Measurements from ENCODE around the gene ZBTB46.
A peak's percentile ranks its signal among the peaks of the same experiment; 100 is the strongest.

Gene ZBTB46

GRCh38 chr20:63706027-63706695 is 124.9 kb downstream of the ZBTB46 start:
- peak overlapping the region; percentile 49 for H3K4ac ChIP-seq (ENCODE audit: low read depth, low read length)
- H4K12ac ChIP-seq (ENCODE audit: low read depth, low read length): no peak overlapping the region
- no peak overlapping the region for H4K8ac ChIP-seq (ENCODE audit: low read depth, low read length)
- peak overlapping the region; percentile 91 for H3K4me2 ChIP-seq (ENCODE audit: low read length)
- H2BK12ac ChIP-seq (ENCODE audit: low read length): no peak overlapping the region
- H3K4me3 ChIP-seq (ENCODE audit: low read depth, low read length): no peak overlapping the region
- H4K91ac ChIP-seq (ENCODE audit: low read depth, low read length): no peak overlapping the region
- DNase-seq: no peak
- peak overlapping the region; percentile 10 for H3K9ac ChIP-seq (ENCODE audit: low read length)
- peaks cover 7 to 10% of the 10 kb centered on the region in 2 experiments for H3K4me1 ChIP-seq (ENCODE audit: control insufficient read depth in 1 of 2, insufficient read depth in 2 of 2, low read length in 2 of 2)
- no peak overlapping the region for H2BK120ac ChIP-seq (ENCODE audit: insufficient read depth, low read length, poor library complexity)
- H3K27me3 ChIP-seq (ENCODE audit: insufficient read depth, low read length): no peaks in the 10 kb centered on the region
- H2AK5ac ChIP-seq (ENCODE audit: low read length): no peak overlapping the region
- peaks cover 44 to 46% of the 10 kb centered on the region in 2 experiments for H3K36me3 ChIP-seq (ENCODE audit: control insufficient read depth in 1 of 2, insufficient read depth in 2 of 2, low read length in 2 of 2)
- H3K27ac ChIP-seq (ENCODE audit: low read depth, low read length): no peak overlapping the region
- H3K9me3 ChIP-seq (ENCODE audit: insufficient read depth, low read depth, low read length): peaks cover 3% of the 10 kb centered on the region
- WGBS (ENCODE audit: extremely low coverage, insufficient coverage, insufficient read length): no CpG with 5 or more reads among the region's 12 CpGs
- no peak overlapping the region for H2AFZ ChIP-seq (ENCODE audit: insufficient read depth, low read length, poor library complexity)
- peaks cover 20% of the 10 kb centered on the region for H3K79me2 ChIP-seq (ENCODE audit: control insufficient read depth, insufficient read depth, low read length, poor library complexity)
- H3K18ac ChIP-seq (ENCODE audit: low read length): no peak overlapping the region
- H3K14ac ChIP-seq (ENCODE audit: low read length): no peak overlapping the region
- no peak overlapping the region for H3K23ac ChIP-seq (ENCODE audit: low read length)
- no peak overlapping the region for H2BK5ac ChIP-seq (ENCODE audit: low read depth, low read length, poor library complexity)
- peaks cover 6% of the 10 kb centered on the region for H3K79me1 ChIP-seq (ENCODE audit: low read length)

- no peak overlapping the region for H3K4ac ChIP-seq (ENCODE audit: low read depth, low read length)
- H3K4me1 ChIP-seq (ENCODE audit: control insufficient read depth in 1 of 2, insufficient read depth in 2 of 2, low read length in 2 of 2): peaks cover 7 to 10% of the 10 kb centered on the region in 2 experiments
- peaks cover 6% of the 10 kb centered on the region for H3K79me1 ChIP-seq (ENCODE audit: low read length)
- no peak overlapping the region for H3K27ac ChIP-seq (ENCODE audit: low read depth, low read length)
- no peak overlapping the region for H3K14ac ChIP-seq (ENCODE audit: low read length)
- H3K18ac ChIP-seq (ENCODE audit: low read length): no peak overlapping the region
- no peak overlapping the region for H4K91ac ChIP-seq (ENCODE audit: low read depth, low read length)
- no peak overlapping the region for H2BK120ac ChIP-seq (ENCODE audit: insufficient read depth, low read length, poor library complexity)
- H3K9me3 ChIP-seq (ENCODE audit: insufficient read depth, low read depth, low read length): peaks cover 3% of the 10 kb centered on the region
- no peak overlapping the region for H2AFZ ChIP-seq (ENCODE audit: insufficient read depth, low read length, poor library complexity)
- H2BK12ac ChIP-seq (ENCODE audit: low read length): no peak overlapping the region
- DNase-seq: no peak
- H3K4me2 ChIP-seq (ENCODE audit: low read length): no peak overlapping the region
- peaks cover 20% of the 10 kb centered on the region for H3K79me2 ChIP-seq (ENCODE audit: control insufficient read depth, insufficient read depth, low read length, poor library complexity)
- no CpG with 5 or more reads among the region's 8 CpGs for WGBS (ENCODE audit: extremely low coverage, insufficient coverage, insufficient read length)
- H2AK5ac ChIP-seq (ENCODE audit: low read length): no peak overlapping the region
- no peak overlapping the region for H4K12ac ChIP-seq (ENCODE audit: low read depth, low read length)
- no peak overlapping the region for H3K4me3 ChIP-seq (ENCODE audit: low read depth, low read length)
- no peak overlapping the region for H3K23ac ChIP-seq (ENCODE audit: low read length)
- H3K9ac ChIP-seq (ENCODE audit: low read length): no peak overlapping the region
- peaks cover 41 to 43% of the 10 kb centered on the region in 2 experiments for H3K36me3 ChIP-seq (ENCODE audit: control insufficient read depth in 1 of 2, insufficient read depth in 2 of 2, low read length in 2 of 2)
- no peak overlapping the region for H2BK5ac ChIP-seq (ENCODE audit: low read depth, low read length, poor library complexity)
- H4K8ac ChIP-seq (ENCODE audit: low read depth, low read length): no peak overlapping the region
- H3K27me3 ChIP-seq (ENCODE audit: insufficient read depth, low read length): no peaks in the 10 kb centered on the region
Observed at GRCh38 chr20:63705232-63706026, 125.6 kb downstream of the ZBTB46 start.

- Histone ChIP-seq H3K18ac (ENCODE audit: low read length) (no peak overlapping the region), H4K8ac (ENCODE audit: low read depth, low read length) (no peak overlapping the region), H2AK5ac (ENCODE audit: low read length) (no peak overlapping the region), H3K4me3 (ENCODE audit: low read depth, low read length) (no peak overlapping the region), H3K27me3 (ENCODE audit: insufficient read depth, low read length) (no peaks in the 10 kb centered on the region), H2BK5ac (ENCODE audit: low read depth, low read length, poor library complexity) (no peak overlapping the region), H3K36me3 (ENCODE audit: control insufficient read depth in 1 of 2, insufficient read depth in 2 of 2, low read length in 2 of 2) (peaks cover 41 to 43% of the 10 kb centered on the region in 2 experiments), H3K14ac (ENCODE audit: low read length) (no peak overlapping the region), H3K79me2 (ENCODE audit: control insufficient read depth, insufficient read depth, low read length, poor library complexity) (peaks cover 20% of the 10 kb centered on the region), H3K9ac (ENCODE audit: low read length) (no peak overlapping the region), H3K79me1 (ENCODE audit: low read length) (peaks cover 6% of the 10 kb centered on the region), H2BK12ac (ENCODE audit: low read length) (no peak overlapping the region), H3K27ac (ENCODE audit: low read depth, low read length) (no peak overlapping the region), H3K4me1 (ENCODE audit: control insufficient read depth in 1 of 2, insufficient read depth in 2 of 2, low read length in 2 of 2) (peaks cover 8 to 10% of the 10 kb centered on the region in 2 experiments), H3K9me3 (ENCODE audit: insufficient read depth, low read depth, low read length) (peaks cover 3% of the 10 kb centered on the region), H2AFZ (ENCODE audit: insufficient read depth, low read length, poor library complexity) (no peak overlapping the region), H3K23ac (ENCODE audit: low read length) (no peak overlapping the region), H4K12ac (ENCODE audit: low read depth, low read length) (no peak overlapping the region), H2BK120ac (ENCODE audit: insufficient read depth, low read length, poor library complexity) (no peak overlapping the region), H3K4ac (ENCODE audit: low read depth, low read length) (no peak overlapping the region), H4K91ac (ENCODE audit: low read depth, low read length) (no peak overlapping the region), H3K4me2 (ENCODE audit: low read length) (no peak overlapping the region)
- DNase-seq: no peak
- WGBS (ENCODE audit: extremely low coverage, insufficient coverage, insufficient read length): no CpG with 5 or more reads among the region's 6 CpGs
Observed at GRCh38 chr20:63704749-63705117, 126.3 kb downstream of the ZBTB46 start.

GRCh38 chr20:63703976-63704748 is 126.9 kb downstream of the ZBTB46 start:
- H4K8ac ChIP-seq (ENCODE audit: low read depth, low read length): no peak overlapping the region
- H3K36me3 ChIP-seq (ENCODE audit: control insufficient read depth in 1 of 2, insufficient read depth in 2 of 2, low read length in 2 of 2): peaks cover 37 to 39% of the 10 kb centered on the region in 2 experiments
- no peak overlapping the region for H4K91ac ChIP-seq (ENCODE audit: low read depth, low read length)
- H3K4ac ChIP-seq (ENCODE audit: low read depth, low read length): no peak overlapping the region
- peaks cover 6% of the 10 kb centered on the region for H3K79me1 ChIP-seq (ENCODE audit: low read length)
- peaks cover 3% of the 10 kb centered on the region for H3K9me3 ChIP-seq (ENCODE audit: insufficient read depth, low read depth, low read length)
- H2BK5ac ChIP-seq (ENCODE audit: low read depth, low read length, poor library complexity): no peak overlapping the region
- no peak overlapping the region for H2BK12ac ChIP-seq (ENCODE audit: low read length)
- no peak overlapping the region for H3K23ac ChIP-seq (ENCODE audit: low read length)
- H3K14ac ChIP-seq (ENCODE audit: low read length): no peak overlapping the region
- no CpG with 5 or more reads among the region's 11 CpGs for WGBS (ENCODE audit: extremely low coverage, insufficient coverage, insufficient read length)
- H3K79me2 ChIP-seq (ENCODE audit: control insufficient read depth, insufficient read depth, low read length, poor library complexity): peaks cover 20% of the 10 kb centered on the region
- H2AK5ac ChIP-seq (ENCODE audit: low read length): no peak overlapping the region
- no peak overlapping the region for H4K12ac ChIP-seq (ENCODE audit: low read depth, low read length)
- no peak for DNase-seq
- H2BK120ac ChIP-seq (ENCODE audit: insufficient read depth, low read length, poor library complexity): no peak overlapping the region
- H3K18ac ChIP-seq (ENCODE audit: low read length): no peak overlapping the region
- H2AFZ ChIP-seq (ENCODE audit: insufficient read depth, low read length, poor library complexity): no peak overlapping the region
- H3K4me1 ChIP-seq (ENCODE audit: control insufficient read depth in 1 of 2, insufficient read depth in 2 of 2, low read length in 2 of 2): peaks cover 12 to 13% of the 10 kb centered on the region in 2 experiments
- H3K4me2 ChIP-seq (ENCODE audit: low read length): no peak overlapping the region
- H3K27me3 ChIP-seq (ENCODE audit: insufficient read depth, low read length): no peaks in the 10 kb centered on the region
- H3K27ac ChIP-seq (ENCODE audit: low read depth, low read length): no peak overlapping the region
- no peak overlapping the region for H3K9ac ChIP-seq (ENCODE audit: low read length)
- H3K4me3 ChIP-seq (ENCODE audit: low read depth, low read length): no peak overlapping the region

All from trophoblast cell (in vitro differentiated cells and primary cell).